Articular chondrocyte of knee joint (primary cell): Measurements from ENCODE around the gene PRRX2. TPM values are rescaled to one million over a fixed set of nuclear protein-coding genes. Genes with fewer than 3 reads are reported as not detected.

ENCODE experiments used
- total RNA-seq: library from RNA; depleted of rRNA; stranded (reverse); fragments of >200 nt; gene quantifications from 2 replicates; pipeline ENCODE4 v1.2.3, GENCODE V29; 2012

The PRRX2 gene
- 20.9 and 25.9 TPM in 2 replicates for total RNA-seq

DNA sequence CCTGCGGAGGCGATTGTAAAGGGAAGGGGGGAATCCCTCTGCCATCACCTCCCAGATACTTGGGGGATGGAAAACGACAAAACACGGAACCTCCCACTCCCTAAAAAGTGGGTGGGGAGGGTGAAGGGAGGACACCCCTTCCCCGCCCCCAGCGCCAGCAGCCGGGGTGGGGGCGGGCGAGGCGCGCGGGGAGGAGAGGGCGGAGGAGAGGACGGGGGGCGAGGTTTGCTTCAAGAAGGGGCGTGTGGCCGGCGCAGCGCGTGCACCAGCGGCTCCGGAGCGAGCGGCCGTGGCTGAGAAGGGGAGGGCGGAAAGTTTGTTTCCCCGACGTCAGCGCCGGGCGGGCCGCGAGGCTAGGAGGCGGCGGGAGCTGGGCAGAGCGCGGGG is at the start of gene PRRX2:
TSS of gene PRRX2 (plus strand) at position 259 of the 387 bp plus-strand sequence. CDS start 221 bp downstream, outside the sequence.

DNA sequence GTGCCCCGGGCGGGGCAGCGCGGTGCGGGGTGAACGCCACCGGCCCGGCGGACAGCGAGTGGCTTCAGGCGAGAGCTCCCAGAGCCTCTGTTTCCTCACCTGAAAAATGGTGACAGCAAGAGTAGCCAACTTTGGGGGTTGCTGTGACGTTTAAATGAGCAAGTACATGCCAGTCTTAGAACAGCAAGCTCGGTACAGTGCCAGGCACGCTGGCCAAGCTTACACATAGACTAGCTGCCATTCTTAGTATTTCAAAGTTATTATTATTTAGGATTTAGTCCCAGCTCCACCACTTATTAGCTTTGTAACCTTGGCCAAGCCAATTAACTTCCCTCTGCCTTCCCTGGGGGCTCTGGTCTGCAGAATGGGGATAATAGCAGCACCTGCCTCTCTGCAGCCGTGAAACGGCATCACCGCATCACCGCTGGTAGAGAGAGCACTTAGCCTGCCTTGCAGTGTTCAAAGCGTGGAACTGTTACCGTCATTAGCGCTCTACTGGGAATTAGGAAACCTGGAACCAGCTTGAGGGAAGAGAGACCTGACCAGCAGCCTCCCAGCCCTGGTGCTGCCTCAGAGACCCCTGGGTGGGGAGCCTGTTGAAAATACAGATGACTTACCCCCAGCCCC is 44.7 kb upstream of the PRRX2 start, which contains the start of gene C9orf50:
TSS of gene C9orf50 (minus strand) at position 433 of the 627 bp plus-strand sequence. CDS start 527 bp downstream, outside the sequence.

DNA sequence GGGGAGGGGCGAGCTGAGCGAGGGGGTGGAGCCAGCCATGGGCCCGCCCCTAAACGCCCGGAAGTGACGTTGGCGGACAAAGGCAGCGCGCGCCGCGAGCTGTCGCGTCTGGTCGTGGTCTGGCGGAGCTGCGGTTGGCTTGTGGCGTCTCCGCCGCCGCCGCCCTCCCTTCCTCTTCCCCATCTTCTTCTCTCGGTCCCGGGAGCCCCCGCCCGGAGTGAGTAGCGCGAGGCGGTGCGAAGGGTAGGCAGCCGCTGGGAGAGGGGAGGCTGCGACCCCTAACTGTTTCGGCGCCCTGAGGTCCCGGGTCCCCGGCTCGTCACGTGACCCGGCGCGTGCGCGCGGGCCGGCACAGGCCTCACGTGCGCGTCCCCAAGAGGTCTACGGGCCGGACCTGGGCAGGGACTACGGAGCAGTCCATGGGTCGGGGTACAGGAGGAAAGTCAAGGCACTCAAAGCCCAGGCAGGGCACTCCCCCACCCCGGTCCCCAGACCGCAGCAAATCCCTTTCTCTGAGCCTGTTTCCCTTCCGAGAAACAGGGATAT is 39.3 kb upstream of the PRRX2 start, which contains the start of gene NTMT1:
TSS of gene NTMT1 (plus strand) at position 85 of the 546 bp plus-strand sequence. CDS start 6,541 bp downstream, outside the sequence.

DNA sequence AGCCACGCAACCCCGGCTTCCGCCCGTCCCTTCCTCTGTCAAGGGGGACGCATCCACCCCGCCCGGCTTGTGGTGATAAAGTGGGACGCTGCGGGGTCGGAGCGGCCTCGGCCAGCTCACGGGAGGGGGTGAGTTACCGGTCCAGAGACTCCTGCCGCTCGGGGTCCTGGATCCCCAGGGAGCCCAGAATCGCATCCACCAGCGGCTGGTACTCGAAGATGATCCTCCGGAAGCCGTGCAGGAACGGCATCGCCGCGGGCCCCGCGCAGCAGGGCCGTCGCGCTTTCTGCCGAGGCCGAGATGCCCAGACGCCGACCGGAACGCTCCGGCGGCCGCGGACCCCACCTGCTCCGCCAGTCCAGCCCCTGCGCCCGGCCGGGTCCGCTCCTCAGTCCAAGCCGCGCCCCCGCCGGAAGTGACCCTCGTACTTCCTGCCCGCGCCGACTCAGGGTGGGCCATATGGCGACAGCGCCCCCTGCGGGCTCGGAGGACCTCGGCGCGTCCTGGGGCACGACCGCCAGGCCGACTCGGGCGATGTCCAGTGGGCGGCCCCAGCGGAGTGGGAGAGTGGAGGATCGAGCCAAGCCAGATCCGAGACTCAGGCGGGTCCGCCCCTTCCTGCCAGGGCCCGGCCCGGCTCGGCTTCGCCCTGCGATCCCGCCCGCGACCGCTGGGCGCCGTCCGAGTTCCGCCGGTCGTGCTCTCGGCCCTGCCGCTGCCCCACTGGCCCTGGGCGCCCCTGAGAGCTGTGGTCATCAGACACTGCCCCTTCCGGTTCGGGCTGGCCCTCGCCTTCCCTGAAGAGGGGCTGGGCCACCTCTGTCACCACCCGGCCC is 23.5 kb upstream of the PRRX2 start, which contains the start of gene ASB6:
TSS of gene ASB6 (minus strand) at position 402 of the 836 bp plus-strand sequence. CDS start at position 250, 152 bp downstream.

DNA sequence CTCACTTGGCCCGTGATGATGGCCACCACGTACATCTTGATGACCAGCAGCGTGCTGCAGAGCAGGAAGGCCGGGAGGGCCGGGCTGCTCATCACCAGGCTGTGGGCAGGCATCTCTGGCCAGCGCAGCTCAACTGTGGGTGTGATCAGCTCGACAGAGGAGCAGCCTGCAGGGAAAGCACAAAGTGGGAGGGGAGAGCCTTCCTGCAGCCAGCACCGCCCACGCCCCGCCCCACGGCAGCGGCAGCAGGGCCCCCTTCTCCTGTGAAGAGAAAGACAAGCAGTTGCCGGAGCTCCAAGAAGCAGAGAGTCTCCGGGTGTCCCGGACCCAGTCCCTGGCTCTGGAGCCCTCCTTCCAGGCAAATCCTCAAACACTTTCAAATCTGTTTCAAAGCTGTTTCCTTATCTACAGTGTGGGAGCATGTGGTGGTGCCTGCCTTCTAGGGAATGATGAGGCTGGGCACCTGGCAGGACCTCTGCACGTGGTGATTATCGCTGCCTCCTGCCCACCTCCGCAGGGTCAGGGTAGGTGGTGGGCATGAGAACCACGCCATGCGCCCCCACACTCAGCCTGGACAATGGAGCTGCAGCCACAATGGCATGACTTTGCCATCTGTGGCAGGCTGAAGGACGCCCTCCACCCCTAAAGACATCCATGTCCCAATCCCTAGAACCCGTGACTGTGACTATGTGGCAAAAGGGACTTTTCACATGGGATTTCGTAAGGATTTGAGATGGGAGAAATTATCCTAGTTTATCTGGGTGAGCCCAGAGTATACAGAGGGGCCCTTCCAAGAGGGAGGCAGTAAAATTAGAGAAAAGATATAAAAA is 87.7 kb downstream of the PRRX2 start, which contains the start of gene PTGES:
TSS of gene PTGES (minus strand) at position 143 of the 830 bp plus-strand sequence. CDS start at position 113, 30 bp downstream.

Other genes starting within 250 kb of the PRRX2 start
- gene C9orf50, start 44.5 kb upstream of the PRRX2 start, total RNA-seq = 0.11 TPM in 1 of 2 replicates, not detected in the other
- 25.1 and 26.4 TPM in 2 replicates for gene NTMT1, start 39.5 kb upstream of the PRRX2 start, total RNA-seq
- 17.1 and 19.7 TPM in 2 replicates for gene ASB6, start 23.5 kb upstream of the PRRX2 start, total RNA-seq
- gene PTGES, start 87.4 kb downstream of the PRRX2 start, total RNA-seq = 27.6 and 38.0 TPM in 2 replicates
- 24.7 and 32.5 TPM in 2 replicates for gene TOR1B, start 137.5 kb downstream of the PRRX2 start, total RNA-seq
- gene TOR1A, start 158.5 kb downstream of the PRRX2 start, total RNA-seq = 38.2 and 47.2 TPM in 2 replicates
- gene C9orf78, start 169.6 kb downstream of the PRRX2 start, total RNA-seq = 36.2 and 38.0 TPM in 2 replicates
- 7.4 and 7.8 TPM in 2 replicates for gene USP20, start 169.8 kb downstream of the PRRX2 start, total RNA-seq